ENCODE measurements around the gene TTC33.
A peak's percentile ranks its signal among the peaks of the same experiment; 100 is the strongest.
"Not testable (repeated sequence)": the region's sequence is repeated elsewhere in the genome, so short reads cannot be mapped to it uniquely, and the experiment has no call there.

Gene TTC33

GRCh38 chr5:40716000-40716399 lies 39.8 kb downstream of the TTC33 start:
- DNase-seq, result no peak

- no peak for DNase-seq
These were observed 41.8 kb downstream of the TTC33 start for GRCh38 chr5:40714001-40714400.

GRCh38 chr5:40710575-40710974 lies 45.2 kb downstream of the TTC33 start:
- not testable (repeated sequence) for DNase-seq

GRCh38 chr5:40705484-40705883 lies 50.3 kb downstream of the TTC33 start:
- not testable (repeated sequence) for DNase-seq

GRCh38 chr5:40702027-40702426 lies 53.7 kb downstream of the TTC33 start:
- not testable (repeated sequence) for DNase-seq

- no peak for DNase-seq
These were observed 55.5 kb downstream of the TTC33 start for GRCh38 chr5:40700116-40700782.

GRCh38 chr5:40694433-40694832 lies 61.3 kb downstream of the TTC33 start:
- DNase-seq, result no peak

- DNase-seq, result peak; percentile 53
These were observed 63.9 kb downstream of the TTC33 start for GRCh38 chr5:40691894-40692293.

- DNase-seq, result no peak
These were observed 65.5 kb downstream of the TTC33 start for GRCh38 chr5:40690267-40690666.

- peak; percentile 69 for DNase-seq
These were observed 66.3 kb downstream of the TTC33 start for GRCh38 chr5:40689438-40689837.

- DNase-seq, result no peak
These were observed 66.8 kb downstream of the TTC33 start for GRCh38 chr5:40688996-40689395.

- peak; percentile 90 for DNase-seq
These were observed 67.5 kb downstream of the TTC33 start for GRCh38 chr5:40688127-40688761.

GRCh38 chr5:40687321-40687720 lies 68.4 kb downstream of the TTC33 start:
- DNase-seq, result no peak

GRCh38 chr5:40685976-40686486 lies 69.7 kb downstream of the TTC33 start:
- DNase-seq, result no peak

- no peak for DNase-seq
These were observed 70.6 kb downstream of the TTC33 start for GRCh38 chr5:40685193-40685592.

GRCh38 chr5:40683305-40683704 lies 72.5 kb downstream of the TTC33 start:
- no peak for DNase-seq

- DNase-seq, result no peak
These were observed 73.4 kb downstream of the TTC33 start for GRCh38 chr5:40682154-40683017.

- DNase-seq, result peak; percentile 55
These were observed 74.2 kb downstream of the TTC33 start for GRCh38 chr5:40681363-40682153.

GRCh38 chr5:40680741-40681362 lies 74.9 kb downstream of the TTC33 start:
- DNase-seq, result peak; percentile 62

GRCh38 chr5:40679913-40680681 lies 75.7 kb downstream of the TTC33 start, which contains the start of gene PTGER4:
Gene PTGER4, plus strand, starts transcription at chr5:40679915. Its CDS starts 1,079 bp downstream, at chr5:40680994.
- peak; percentile 60 for DNase-seq

All from islet precursor cell (in vitro differentiated cells).